NB4 (cell line): Measurements from ENCODE around the gene USP33.

ENCODE experiments used
- MAX ChIP-seq: IDR thresholded peaks from 2 replicates; pipeline ENCODE4 v1.6.1; 2011; ENCODE audit warnings: low read depth, low read length
- MYC ChIP-seq: IDR thresholded peaks from 2 replicates; pipeline ENCODE4 v1.6.1; 2011; ENCODE audit warnings: low read depth, low read length
- POLR2A ChIP-seq: IDR thresholded peaks from 2 replicates; pipeline ENCODE4 v1.6.1; 2011; ENCODE audit warnings: mild to moderate bottlenecking; ENCODE audit not compliant: insufficient read length; ENCODE audit errors: extremely low read depth
- TF ChIP-seq, protein P1 (sequence below): IDR thresholded peaks from one replicate; pipeline ENCODE4 v1.5.1; 2012; ENCODE audit warnings: low read depth, low read length

DNA sequence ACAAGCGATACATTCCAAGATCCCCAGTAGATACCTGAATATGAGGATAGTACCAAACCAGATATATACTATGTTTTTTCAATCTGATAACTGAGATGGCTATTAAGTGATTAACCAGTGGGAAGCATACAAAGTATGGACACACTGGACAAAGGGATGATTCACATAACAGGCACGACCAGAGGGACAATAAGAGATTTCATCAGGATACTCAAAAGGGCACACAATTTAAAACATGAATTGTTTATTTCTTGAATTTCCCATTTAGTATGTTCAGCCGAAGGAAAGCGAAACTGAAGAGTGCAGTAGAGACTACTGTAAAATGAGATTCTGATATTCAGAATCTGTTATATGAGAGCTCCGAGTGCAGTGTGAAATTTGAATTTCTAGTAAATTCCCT, 87.8 kb downstream of the USP33 start:
- TF ChIP-seq, protein P1, sequence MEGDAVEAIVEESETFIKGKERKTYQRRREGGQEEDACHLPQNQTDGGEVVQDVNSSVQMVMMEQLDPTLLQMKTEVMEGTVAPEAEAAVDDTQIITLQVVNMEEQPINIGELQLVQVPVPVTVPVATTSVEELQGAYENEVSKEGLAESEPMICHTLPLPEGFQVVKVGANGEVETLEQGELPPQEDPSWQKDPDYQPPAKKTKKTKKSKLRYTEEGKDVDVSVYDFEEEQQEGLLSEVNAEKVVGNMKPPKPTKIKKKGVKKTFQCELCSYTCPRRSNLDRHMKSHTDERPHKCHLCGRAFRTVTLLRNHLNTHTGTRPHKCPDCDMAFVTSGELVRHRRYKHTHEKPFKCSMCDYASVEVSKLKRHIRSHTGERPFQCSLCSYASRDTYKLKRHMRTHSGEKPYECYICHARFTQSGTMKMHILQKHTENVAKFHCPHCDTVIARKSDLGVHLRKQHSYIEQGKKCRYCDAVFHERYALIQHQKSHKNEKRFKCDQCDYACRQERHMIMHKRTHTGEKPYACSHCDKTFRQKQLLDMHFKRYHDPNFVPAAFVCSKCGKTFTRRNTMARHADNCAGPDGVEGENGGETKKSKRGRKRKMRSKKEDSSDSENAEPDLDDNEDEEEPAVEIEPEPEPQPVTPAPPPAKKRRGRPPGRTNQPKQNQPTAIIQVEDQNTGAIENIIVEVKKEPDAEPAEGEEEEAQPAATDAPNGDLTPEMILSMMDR, result no peak
- no peak for TF ChIP-seq MAX
- no peak for TF ChIP-seq POLR2A
- TF ChIP-seq MYC, result no peak
